Muscle of leg (tissue), 16 donors: ENCODE measurements around the gene GPRASP3. TPM values are rescaled to one million over a fixed set of nuclear protein-coding genes. Genes with fewer than 3 reads are reported as not detected.
"Not testable (repeated sequence)": the region's sequence is repeated elsewhere in the genome, so short reads cannot be mapped to it uniquely, and the experiment has no call there.

Experiments
- DNase-seq: peaks from one replicate; pipeline ENCODE4 v3.0.0; 2013
- H3K27ac ChIP-seq: one replicate; pipeline ENCODE4 v1.5.1; 2013; ENCODE audit warnings: mild to moderate bottlenecking, low read length, control low read depth
- H3K27me3 ChIP-seq: one replicate; pipeline ENCODE4 v1.6.1; 2013; ENCODE audit warnings: low read length; ENCODE audit not compliant: control insufficient read depth, insufficient read depth
- H3K36me3 ChIP-seq: one replicate; pipeline ENCODE4 v1.6.1; 2013; ENCODE audit warnings: low read length; ENCODE audit not compliant: control insufficient read depth, insufficient read depth
- H3K4me1 ChIP-seq: one replicate; pipeline ENCODE4 v1.6.1; 2013; ENCODE audit warnings: low read length; ENCODE audit not compliant: control insufficient read depth, insufficient read depth
- H3K4me3 ChIP-seq: one replicate; pipeline ENCODE4 v1.5.1; 2013; ENCODE audit warnings: low read length, control low read depth
- H3K9me3 ChIP-seq: replicated peaks from 2 replicates; pipeline ENCODE4 v1.6.1; 2013; ENCODE audit warnings: low read depth, low read length; ENCODE audit not compliant: control insufficient read depth
- WGBS: methylation state at CpG from one replicate; pipeline ENCODE4 v1.1.5; 2013; ENCODE audit warnings: missing lambda C conversion rate; ENCODE audit not compliant: insufficient coverage; 5-methylcytosine and 5-hydroxymethylcytosine counted together
- long read RNA-seq, 11 donors: transcript quantifications; one replicate each; lab custom pipeline, GENCODE V29; 2026
- polyA plus RNA-seq, 8 donors: library from polyadenylated mRNA; unstranded; fragments of 120-200 nt; gene quantifications; one replicate each; pipeline versions ENCODE4 v1.2.1 to v1.2.3, GENCODE V29; 2013; ENCODE audit warnings: inconsistent platforms in 1 of 8, low replicate concordance in 1 of 8; ENCODE audit not compliant: insufficient read length in 8 of 8, insufficient read depth in 1 of 8
- total RNA-seq: library from RNA; stranded (reverse); fragments of 120-200 nt; gene quantifications from one replicate; pipeline ENCODE4 v1.2.4, GENCODE V29; 2013

The GPRASP3 gene
- total RNA-seq (5.2 TPM), polyA plus RNA-seq (1 to 10 TPM; 5.1 to 9.5 (median 7.5) TPM)
- long read RNA-seq, donor 1, full-length matches to known transcripts: 1 of 1 reads
- long read RNA-seq, donor 1, partial matches to known transcripts: 0 of 1 reads
- long read RNA-seq, donor 1, other reads (novel, unspliced or antisense): 0 of 1 reads
- long read RNA-seq, donor 2, full-length matches to known transcripts: 1 of 1 reads
- long read RNA-seq, donor 2, partial matches to known transcripts: 0 of 1 reads
- long read RNA-seq, donor 2, other reads (novel, unspliced or antisense): 0 of 1 reads
- long read RNA-seq, donor 3, full-length matches to known transcripts: 2 of 2 reads
- long read RNA-seq, donor 3, partial matches to known transcripts: 0 of 2 reads
- long read RNA-seq, donor 3, other reads (novel, unspliced or antisense): 0 of 2 reads
- long read RNA-seq, donor 4: 0 reads
- long read RNA-seq, donor 5, full-length matches to known transcripts: 3 of 3 reads
- long read RNA-seq, donor 5, partial matches to known transcripts: 0 of 3 reads
- long read RNA-seq, donor 5, other reads (novel, unspliced or antisense): 0 of 3 reads
- long read RNA-seq, donor 6: 0 reads
- long read RNA-seq, donor 7, partial matches to known transcripts: 0 of 1 reads
- long read RNA-seq, donor 7, other reads (novel, unspliced or antisense): 0 of 1 reads
- long read RNA-seq, donor 8: 0 reads
- long read RNA-seq, donor 9: 0 reads
- long read RNA-seq, donor 10, full-length matches to known transcripts: 1 of 1 reads
- long read RNA-seq, donor 10, partial matches to known transcripts: 0 of 1 reads
- long read RNA-seq, donor 10, other reads (novel, unspliced or antisense): 0 of 1 reads
- long read RNA-seq, donor 11, full-length matches to known transcripts: 1 of 1 reads
- long read RNA-seq, donor 11, partial matches to known transcripts: 0 of 1 reads
- long read RNA-seq, donor 11, other reads (novel, unspliced or antisense): 0 of 1 reads

- Histone ChIP-seq H3K4me1 (peaks cover 3% of the 10 kb centered on the region), H3K27me3 (peaks cover 16% of the 10 kb centered on the region), H3K4me3 (peak within 1 kb of the TSS; percentile 50), H3K27ac (peak within 1 kb of the TSS; percentile 20), H3K9me3 (no peaks in the 10 kb centered on the region), H3K36me3 (peaks cover 3% of the 10 kb centered on the region)
- peak; percentile 84 for DNase-seq
- 40% methylated on average over 25 of the region's 31 CpGs for WGBS
These were observed at the start of gene GPRASP3 for GRCh38 chrX:102720237-102721168. GPRASP3 (plus strand) TSS chrX:102720743; CDS start chrX:102748996, 28,253 bp downstream.

- Histone ChIP-seq H3K27me3 (no peaks in the 10 kb centered on the region), H3K4me3 (no peak overlapping the region), H3K36me3 (no peaks in the 10 kb centered on the region), H3K27ac (no peak overlapping the region), H3K9me3 (no peaks in the 10 kb centered on the region), H3K4me1 (no peaks in the 10 kb centered on the region)
- DNase-seq: no peak
- WGBS: no CpG with 5 or more reads among the region's 3 CpGs
These were observed 47.7 kb upstream of the GPRASP3 start for GRCh38 chrX:102672856-102673255.

- H3K27me3 ChIP-seq, H3K4me3 ChIP-seq, H3K27ac ChIP-seq, DNase-seq, H3K9me3 ChIP-seq, H3K4me1 ChIP-seq, H3K36me3 ChIP-seq: not testable (repeated sequence)
- no CpG with 5 or more reads among the region's 1 CpG for WGBS
These were observed 43.1 kb upstream of the GPRASP3 start for GRCh38 chrX:102677479-102677878.

GRCh38 chrX:102684772-102685520 lies 35.6 kb upstream of the GPRASP3 start:
- Histone ChIP-seq H3K36me3 (no peaks in the 10 kb centered on the region), H3K27ac (no peak overlapping the region), H3K4me1 (no peaks in the 10 kb centered on the region), H3K27me3 (no peaks in the 10 kb centered on the region), H3K4me3 (no peak overlapping the region), H3K9me3 (peaks cover 12% of the 10 kb centered on the region)
- no peak for DNase-seq
- no CpG with 5 or more reads among the region's 2 CpGs for WGBS

- H3K36me3 ChIP-seq: no peaks in the 10 kb centered on the region
- peak overlapping the region; percentile 42 for H3K27ac ChIP-seq
- peaks cover 3% of the 10 kb centered on the region for H3K4me1 ChIP-seq
- no peaks in the 10 kb centered on the region for H3K27me3 ChIP-seq
- DNase-seq: peak; percentile 57
- no peaks in the 10 kb centered on the region for H3K9me3 ChIP-seq
- no peak overlapping the region for H3K4me3 ChIP-seq
- no CpG with 5 or more reads among the region's 3 CpGs for WGBS
These were observed 25.8 kb upstream of the GPRASP3 start for GRCh38 chrX:102694749-102695148.

GRCh38 chrX:102696306-102696705 lies 24.2 kb upstream of the GPRASP3 start:
- no peak overlapping the region for H3K27ac ChIP-seq
- no peaks in the 10 kb centered on the region for H3K27me3 ChIP-seq
- peaks cover 3% of the 10 kb centered on the region for H3K4me1 ChIP-seq
- H3K4me3 ChIP-seq: no peak overlapping the region
- no peak for DNase-seq
- no peaks in the 10 kb centered on the region for H3K36me3 ChIP-seq
- no peaks in the 10 kb centered on the region for H3K9me3 ChIP-seq

GRCh38 chrX:102697494-102697893 lies 23.0 kb upstream of the GPRASP3 start:
- DNase-seq: peak; percentile 93

GRCh38 chrX:102708900-102709299 lies 11.6 kb upstream of the GPRASP3 start:
- Histone ChIP-seq H3K27ac (no peak overlapping the region), H3K9me3 (no peaks in the 10 kb centered on the region), H3K36me3 (no peaks in the 10 kb centered on the region), H3K4me1 (peaks cover 2% of the 10 kb centered on the region), H3K27me3 (peaks cover 6% of the 10 kb centered on the region), H3K4me3 (no peak overlapping the region)
- no peak for DNase-seq
- WGBS: 35% methylated on average over 2 of the region's 2 CpGs

More at GRCh38 chrX:102697494-102697893, 23.0 kb upstream of the GPRASP3 start:
- no peaks in the 10 kb centered on the region for H3K27me3 ChIP-seq
- no peaks in the 10 kb centered on the region for H3K36me3 ChIP-seq
- peaks cover 3% of the 10 kb centered on the region for H3K4me1 ChIP-seq
- H3K9me3 ChIP-seq: no peaks in the 10 kb centered on the region
- H3K27ac ChIP-seq: peak overlapping the region; percentile 83
- H3K4me3 ChIP-seq: no peak overlapping the region

GRCh38 chrX:102711872-102712215 lies 8.7 kb upstream of the GPRASP3 start:
- peaks cover 2% of the 10 kb centered on the region for H3K4me1 ChIP-seq
- H3K27me3 ChIP-seq: peaks cover 11% of the 10 kb centered on the region
- no peaks in the 10 kb centered on the region for H3K9me3 ChIP-seq
- H3K27ac ChIP-seq: peak overlapping the region; percentile 87
- peaks cover 5% of the 10 kb centered on the region for H3K36me3 ChIP-seq
- H3K4me3 ChIP-seq: peak overlapping the region; percentile 75
- peak; percentile 56 for DNase-seq
- WGBS: 16% methylated on average over 12 of the region's 19 CpGs
